IMR-90 (cell line): ENCODE results near the gene DAD1.

Experiments
- BHLHE40 ChIP-seq: fragments of 150-350 bp; IDR thresholded peaks from 2 replicates; pipeline ENCODE4 v1.6.1; 2016; ENCODE audit warnings: mild to moderate bottlenecking, low read depth, low read length
- CEBPB ChIP-seq: IDR thresholded peaks from 2 replicates; pipeline ENCODE4 v1.6.1; 2012; ENCODE audit warnings: low read depth, low read length, improper control_type of control experiment
- CTCF ChIP-seq: conservative IDR thresholded peaks from 2 replicates; pipeline ENCODE4 v1.5.1; 2012; ENCODE audit warnings: mild to moderate bottlenecking, low read depth, low read length, improper control_type of control experiment
- FOS ChIP-seq: fragments of 150-350 bp; IDR thresholded peaks from 2 replicates; pipeline ENCODE4 v1.6.1; 2016; ENCODE audit warnings: low read depth, low read length
- MAFK ChIP-seq: IDR thresholded peaks from 2 replicates; pipeline ENCODE4 v1.6.1; 2012; ENCODE audit warnings: low read depth, low read length, improper control_type of control experiment
- MXI1 ChIP-seq: IDR thresholded peaks from 2 replicates; pipeline ENCODE4 v1.6.1; 2012; ENCODE audit warnings: low read depth, mild to moderate bottlenecking, low read length, moderate library complexity, borderline replicate concordance
- POLR2A ChIP-seq: IDR thresholded peaks from 2 replicates; pipeline ENCODE4 v1.6.1; 2012; ENCODE audit warnings: mild to moderate bottlenecking, low read depth, low read length
- RAD21 ChIP-seq: IDR thresholded peaks from 2 replicates; pipeline ENCODE4 v1.6.1; 2012; ENCODE audit warnings: low read length, improper control_type of control experiment
- RFX5 ChIP-seq: IDR thresholded peaks from 2 replicates; pipeline ENCODE4 v1.8.0; 2012; ENCODE audit warnings: low read depth, mild to moderate bottlenecking, low read length, moderate library complexity
- SMC3 ChIP-seq: fragments of 150-350 bp; IDR thresholded peaks from 2 replicates; pipeline ENCODE4 v1.6.1; 2016; ENCODE audit warnings: low read depth, mild to moderate bottlenecking, antibody characterized with exemption, low read length, moderate library complexity

GRCh38 chr14:22573804-22574203, 15.2 kb downstream of the DAD1 start:
- TF ChIP-seq CTCF (no peak), RFX5 (no peak), CEBPB (no peak), POLR2A (no peak), SMC3 (no peak), RAD21 (no peak), MXI1 (no peak), MAFK (no peak), BHLHE40 (no peak), FOS (no peak)
